ENCODE data around the gene LGALS8.
"Not testable (repeated sequence)": the region's sequence is repeated elsewhere in the genome, so short reads cannot be mapped to it uniquely, and the experiment has no call there.

LGALS8 gene

GRCh38 chr1:236561976-236562375 is 38.2 kb downstream of the LGALS8 start:
- TF ChIP-seq CTCF (IDR thresholded peaks at IDR 0.05; ENCODE audit: low read depth, low read length) = no peak
- H3K4me3 ChIP-seq (replicated peaks in 1 of 2; ENCODE audit: low read depth in 2 of 2, low read length in 2 of 2) = no peak overlapping the region
- DNase-seq (ENCODE audit: low read depth in 2 of 2) = no peak

- H3K4me3 ChIP-seq (replicated peaks in 1 of 2; ENCODE audit: low read depth in 2 of 2, low read length in 2 of 2) = no peak overlapping the region
- no peak for DNase-seq (ENCODE audit: low read depth in 2 of 2)
- no peak for TF ChIP-seq CTCF (IDR thresholded peaks at IDR 0.05; ENCODE audit: low read depth, low read length)
Measured at GRCh38 chr1:236565530-236565929, 41.7 kb downstream of the LGALS8 start.

GRCh38 chr1:236568285-236568894 is 44.6 kb downstream of the LGALS8 start:
- no peak for TF ChIP-seq CTCF (IDR thresholded peaks at IDR 0.05; ENCODE audit: low read depth, low read length)
- no peak overlapping the region for H3K4me3 ChIP-seq (replicated peaks in 1 of 2; ENCODE audit: low read depth in 2 of 2, low read length in 2 of 2)
- peak in 1 of 2 donors; percentile 9 for DNase-seq (ENCODE audit: low read depth in 2 of 2)

- no peak overlapping the region for H3K4me3 ChIP-seq (replicated peaks in 1 of 2; ENCODE audit: low read depth in 2 of 2, low read length in 2 of 2)
- no peak for TF ChIP-seq CTCF (IDR thresholded peaks at IDR 0.05; ENCODE audit: low read depth, low read length)
- DNase-seq (ENCODE audit: low read depth in 2 of 2) = peak; percentile 25 to 64
Measured at GRCh38 chr1:236575523-236575922, 51.7 kb downstream of the LGALS8 start.

GRCh38 chr1:236576004-236576403 is 52.2 kb downstream of the LGALS8 start:
- no peak overlapping the region for H3K4me3 ChIP-seq (replicated peaks in 1 of 2; ENCODE audit: low read depth in 2 of 2, low read length in 2 of 2)
- TF ChIP-seq CTCF (IDR thresholded peaks at IDR 0.05; ENCODE audit: low read depth, low read length) = no peak
- peak; percentile 15 to 67 for DNase-seq (ENCODE audit: low read depth in 2 of 2)

GRCh38 chr1:236577041-236577440 is 53.3 kb downstream of the LGALS8 start:
- DNase-seq (ENCODE audit: low read depth in 2 of 2); H3K4me3 ChIP-seq (replicated peaks in 1 of 2; ENCODE audit: low read depth in 2 of 2, low read length in 2 of 2): not testable (repeated sequence)

- no peak overlapping the region for H3K4me3 ChIP-seq (replicated peaks in 1 of 2; ENCODE audit: low read depth in 2 of 2, low read length in 2 of 2)
- no peak for DNase-seq (ENCODE audit: low read depth in 2 of 2)
- TF ChIP-seq CTCF (IDR thresholded peaks at IDR 0.05; ENCODE audit: low read depth, low read length) = no peak
Measured at GRCh38 chr1:236578661-236579060, 54.9 kb downstream of the LGALS8 start.

- DNase-seq (ENCODE audit: low read depth in 2 of 2); H3K4me3 ChIP-seq (replicated peaks in 1 of 2; ENCODE audit: low read depth in 2 of 2, low read length in 2 of 2): not testable (repeated sequence)
Measured at GRCh38 chr1:236580404-236580803, 56.6 kb downstream of the LGALS8 start.
